GM23338 (cell line): ENCODE measurements around the gene FYCO1. TPM values are rescaled to one million over a fixed set of nuclear protein-coding genes. Genes with fewer than 3 reads are reported as not detected.

Experiments used
- ATAC-seq: fragments of 200-7000 bp; cut with Tn5 transposase; 3 replicates; pipeline ENCODE4 v1.9.1; 2020
- DNase-seq: peaks from one replicate; pipeline ENCODE4 v3.0.0-alpha.2; 2015; ENCODE audit warnings: low spot score
- H2AFZ ChIP-seq: fragments of 200-600 bp; sonication (generic); 2 replicates; pipeline ENCODE4 v1.8.0; 2016; ENCODE audit warnings: antibody characterized with exemption, mild to moderate bottlenecking, moderate library complexity
- H3F3A ChIP-seq: fragments of 200-600 bp; sonication (generic); replicated peaks from 2 replicates; pipeline ENCODE4 v1.8.0; 2017; ENCODE audit warnings: antibody characterized with exemption, mixed run types, low read depth
- H3K27ac ChIP-seq: fragments of 200-600 bp; sonication (generic); 2 replicates; pipeline ENCODE4 v1.6.1; 2016; ENCODE audit warnings: low read depth
- H3K27me3 ChIP-seq: fragments of 200-600 bp; sonication (generic); 2 replicates; pipeline ENCODE4 v1.8.0; 2016; ENCODE audit warnings: mild to moderate bottlenecking, mixed run types, moderate library complexity; ENCODE audit not compliant: insufficient read depth
- H3K36me3 ChIP-seq: fragments of 200-600 bp; sonication (generic); 2 replicates; pipeline ENCODE4 v1.8.0; 2016; ENCODE audit warnings: mild to moderate bottlenecking; ENCODE audit not compliant: insufficient read depth
- H3K4me1 ChIP-seq: fragments of 200-600 bp; sonication (generic); 2 replicates; pipeline ENCODE4 v1.8.0; 2016; ENCODE audit warnings: mild to moderate bottlenecking, moderate library complexity; ENCODE audit not compliant: insufficient read depth
- H3K4me2 ChIP-seq: fragments of 200-600 bp; sonication (generic); 2 replicates; pipeline ENCODE4 v1.7.1; 2017; ENCODE audit warnings: mixed run types
- H3K4me3 ChIP-seq: fragments of 200-600 bp; sonication (generic); 2 replicates; pipeline ENCODE4 v1.6.1; 2016; ENCODE audit warnings: mixed run types
- H3K79me2 ChIP-seq: fragments of 200-600 bp; sonication (generic); replicated peaks from 2 replicates; pipeline ENCODE4 v1.8.0; 2017; ENCODE audit warnings: mild to moderate bottlenecking; ENCODE audit not compliant: insufficient read depth
- H3K9me2 ChIP-seq: fragments of 200-600 bp; sonication (generic); 2 replicates; pipeline ENCODE4 v1.8.0; 2017; ENCODE audit not compliant: insufficient read depth
- H4K20me1 ChIP-seq: fragments of 200-600 bp; sonication (generic); replicated peaks from 2 replicates; pipeline ENCODE4 v1.8.0; 2017; ENCODE audit warnings: mild to moderate bottlenecking; ENCODE audit not compliant: insufficient read depth
- H3K27ac Mint-ChIP-seq: 2 replicates; pipeline ENCODE4 v1.8.0; 2020; ENCODE audit warnings: inconsistent platforms, mild to moderate bottlenecking, moderate library complexity, mixed read lengths
- H3K27me3 Mint-ChIP-seq: 3 replicates; pipeline ENCODE4 v1.8.0; 2022; ENCODE audit warnings: low read depth, mild to moderate bottlenecking, moderate library complexity, mixed read lengths, inconsistent platforms; ENCODE audit not compliant: insufficient read depth, poor library complexity
- H3K36me3 Mint-ChIP-seq: 3 replicates; pipeline ENCODE4 v1.8.0; 2021; ENCODE audit warnings: low read depth, mild to moderate bottlenecking, inconsistent platforms, moderate library complexity, mixed read lengths
- H3K4me1 Mint-ChIP-seq: 3 replicates; pipeline ENCODE4 v1.8.0; 2020; ENCODE audit warnings: mild to moderate bottlenecking, inconsistent platforms, mixed read lengths
- H3K4me3 Mint-ChIP-seq: 3 replicates; pipeline ENCODE4 v1.8.0; 2021; ENCODE audit warnings: moderate library complexity, mild to moderate bottlenecking, inconsistent platforms, mixed read lengths
- H3K9me3 Mint-ChIP-seq: 3 replicates; pipeline ENCODE4 v1.8.0; 2020; ENCODE audit warnings: moderate library complexity, mild to moderate bottlenecking, inconsistent platforms, mixed read lengths
- CREB1 ChIP-seq: fragments of 250-450 bp; sonication (Bioruptor Pico); IDR thresholded peaks from 2 replicates; pipeline ENCODE4 v1.5.0; 2020; ENCODE audit warnings: low read depth, mild to moderate bottlenecking, moderate library complexity
- EZH2 ChIP-seq: fragments of 200-600 bp; sonication (generic); IDR thresholded peaks from one replicate; pipeline ENCODE4 v1.8.0; 2017; ENCODE audit warnings: antibody characterized with exemption, mild to moderate bottlenecking, low read depth; ENCODE audit not compliant: unreplicated experiment
- NANOG ChIP-seq: IDR thresholded peaks from 2 replicates; pipeline ENCODE4 v1.6.1; 2016; ENCODE audit warnings: antibody characterized with exemption, borderline replicate concordance
- REST ChIP-seq: IDR thresholded peaks from one replicate; pipeline ENCODE4 v1.6.1; 2018; ENCODE audit warnings: antibody characterized with exemption; ENCODE audit not compliant: unreplicated experiment
- ZNF331 ChIP-seq: fragments of 250-450 bp; sonication (Bioruptor Pico); IDR thresholded peaks from 2 replicates; pipeline ENCODE4 v1.5.0; 2020; ENCODE audit warnings: low read depth, mild to moderate bottlenecking, moderate library complexity
- ZNF462 ChIP-seq: fragments of 250-450 bp; sonication (Bioruptor Pico); IDR thresholded peaks from 2 replicates; pipeline ENCODE4 v1.5.0; 2020; ENCODE audit warnings: mild to moderate bottlenecking, moderate library complexity
- polyA plus RNA-seq: library from polyadenylated mRNA; unstranded; fragments of >200 nt; fragmentation: Nextera tagmentation; extraction: Ambion mirVana; gene quantifications from 2 replicates; pipeline ENCODE4 v1.2.1, GENCODE V29; 2016
- total RNA-seq: library from RNA; depleted of rRNA; stranded (reverse); fragments of >200 nt; shearing (Covaris generic); gene quantifications from 2 replicates; pipeline ENCODE4 v1.2.3, GENCODE V29; 2014

Gene FYCO1
- total and polyA plus RNA-seq, 2 experiments from 2014 or later = 4.5 to 17.2 TPM

- TF ChIP-seq ZNF462 (CRISPR knock-in tag) (no peak), ZNF331 (no peak), NANOG (no peak)
These were observed 122.6 kb downstream of the FYCO1 start (continued) for GRCh38 chr3:45873036-45873435.

- Mint-ChIP-seq H3K27me3 (peaks cover 4% of the 10 kb centered on the region), H3K4me3 (no peak overlapping the region), H3K4me1 (peaks cover 14% of the 10 kb centered on the region), H3K9me3 (no peaks in the 10 kb centered on the region), H3K36me3 (no peaks in the 10 kb centered on the region), H3K27ac (0 out of 2 replicates have a peak overlapping the region, but pooled peaks have one; percentile 10)
- Histone ChIP-seq H3K4me3 (no peak overlapping the region), H3K27me3 (no peaks in the 10 kb centered on the region), H4K20me1 (no peaks in the 10 kb centered on the region), H3K79me2 (no peaks in the 10 kb centered on the region), H3K4me2 (peak overlapping the region; percentile 20; the same call in 1 of the 2 replicates), H3F3A (no peaks in the 10 kb centered on the region), H3K27ac (no peak overlapping the region), H3K36me3 (no peaks in the 10 kb centered on the region), H2AFZ (peak overlapping the region; percentile 84; the same call in 1 of the 2 replicates), H3K4me1 (peaks cover 8% of the 10 kb centered on the region), H3K9me2 (0 out of 2 replicates have a peak, but pooled peaks cover 3% of the 10 kb centered on the region)
- DNase-seq (no peak), ATAC-seq (no peak)
- TF ChIP-seq CREB1 (CRISPR knock-in tag) (no peak), REST (no peak), EZH2 (no peak), ZNF462 (CRISPR knock-in tag) (no peak)
These were observed 123.1 kb downstream of the FYCO1 start for GRCh38 chr3:45872569-45872968.
